H1 (cell line): Measurements from ENCODE around the gene ARHGAP35. TPM values are rescaled to one million over a fixed set of nuclear protein-coding genes. Genes with fewer than 3 reads are reported as not detected.

Experiments used
- CTCF ChIA-PET: fragments of 300-600 bp; sonication (Branson Sonifier 250); formaldehyde crosslinking; loops from one replicate; lab custom pipeline; 2021; ENCODE audit not compliant: partially characterized antibody; lab: Charles Lee
- POLR2A ChIA-PET: fragments of 300-600 bp; sonication (Branson Sonifier 250); formaldehyde crosslinking; loops from one replicate; lab custom pipeline; 2021; ENCODE audit warnings: inconsistent platforms; ENCODE audit not compliant: partially characterized antibody; lab: Charles Lee
- DNase-seq, 2 experiments: peaks; one replicate each; pipeline versions ENCODE4 v3.0.0 to v3.0.0-alpha.2; 2010 to 2022; ENCODE audit warnings: low spot score in 2 of 2, low read depth in 1 of 2, mixed read lengths in 1 of 2
- FAIRE-seq: peaks from 2 replicates; lab custom pipeline; 2011; peaks lifted over from hg19 to GRCh38; lab: Jason Lieb, UNC
- H2AFZ ChIP-seq: 2 replicates; pipeline ENCODE4 v1.8.1; 2012; ENCODE audit warnings: low read length, inconsistent platforms
- H2AK5ac ChIP-seq: 2 replicates; pipeline ENCODE4 v1.6.1; 2013; ENCODE audit warnings: low read depth, low read length
- H2BK120ac ChIP-seq: replicated peaks from 2 replicates; pipeline ENCODE3; 2013; ENCODE audit warnings: low read depth, low read length, inconsistent platforms
- H2BK12ac ChIP-seq: 2 replicates; pipeline ENCODE4 v1.6.1; 2013; ENCODE audit warnings: low read depth, low read length
- H2BK15ac ChIP-seq: 2 replicates; pipeline ENCODE4 v1.6.1; 2013; ENCODE audit warnings: low read length
- H2BK20ac ChIP-seq: 2 replicates; pipeline ENCODE4 v1.6.1; 2013; ENCODE audit warnings: low read length
- H2BK5ac ChIP-seq: 2 replicates; pipeline ENCODE4 v1.6.1; 2013; ENCODE audit warnings: low read depth, low read length
- H3K14ac ChIP-seq: 2 replicates; pipeline ENCODE4 v1.6.1; 2013; ENCODE audit warnings: inconsistent platforms; ENCODE audit not compliant: insufficient read length
- H3K18ac ChIP-seq: 2 replicates; pipeline ENCODE4 v1.6.1; 2013; ENCODE audit warnings: low read length; ENCODE audit errors: extremely low read depth
- H3K23ac ChIP-seq: 2 replicates; pipeline ENCODE4 v1.6.1; 2013; ENCODE audit warnings: inconsistent platforms; ENCODE audit not compliant: insufficient read length
- H3K23me2 ChIP-seq: 2 replicates; pipeline ENCODE4 v1.6.1; 2013; ENCODE audit warnings: low read depth, low read length
- H3K27ac ChIP-seq: 2 replicates; pipeline ENCODE4 v1.6.1; 2011; ENCODE audit warnings: low read depth, low read length, inconsistent platforms
- H3K27me3 ChIP-seq, 4 experiments: replicated peaks in 1 of 4; 1 replicate in 1 of 4; 2 replicates in 3 of 4; pipeline versions ENCODE4 v1.6.1 to v1.8.1; 2011 to 2013; ENCODE audit warnings: low read length in 3 of 4, mild to moderate bottlenecking in 3 of 4, inconsistent platforms in 2 of 4, mixed read lengths in 2 of 4, moderate library complexity in 1 of 4; ENCODE audit not compliant: control insufficient read depth in 3 of 4, insufficient read depth in 3 of 4; ENCODE audit errors: extremely low read depth in 1 of 4
- H3K36me3 ChIP-seq, 4 experiments: 2 replicates each; pipeline versions ENCODE4 v1.6.1 to v1.8.1; 2011 to 2013; ENCODE audit warnings: mild to moderate bottlenecking in 4 of 4, low read length in 3 of 4, moderate library complexity in 2 of 4, control low read depth in 1 of 4, inconsistent platforms in 1 of 4; ENCODE audit not compliant: insufficient read depth in 4 of 4, control insufficient read depth in 2 of 4
- H3K4ac ChIP-seq: replicated peaks from 2 replicates; pipeline ENCODE3; 2013; ENCODE audit warnings: low read length, low read depth, mixed read lengths, inconsistent platforms; ENCODE audit not compliant: insufficient read length
- H3K4me1 ChIP-seq, 4 experiments: replicated peaks in 1 of 4; 1 replicate in 1 of 4; 2 replicates in 3 of 4; pipeline versions ENCODE4 v1.6.1 to v1.8.1; 2011 to 2013; ENCODE audit warnings: low read length in 3 of 4, inconsistent platforms in 2 of 4, mixed read lengths in 1 of 4; ENCODE audit not compliant: insufficient read depth in 4 of 4, control insufficient read depth in 3 of 4
- H3K4me2 ChIP-seq, 2 experiments: 2 replicates each; pipeline versions ENCODE4 v1.6.1 to v1.8.1; 2011 to 2013; ENCODE audit warnings: low read depth in 2 of 2, low read length in 2 of 2, control low read depth in 1 of 2, inconsistent platforms in 1 of 2, mild to moderate bottlenecking in 1 of 2; ENCODE audit not compliant: insufficient read depth in 1 of 2
- H3K4me3 ChIP-seq, 4 experiments: fragments of 200-600, 300-600 bp in 1 of 4; sonication (generic), shearing (Covaris generic), sonication (Bioruptor Twin) in 1 of 4; 2 replicates each; pipeline versions ENCODE4 v1.5.1 to v1.8.1; 2011 to 2016; ENCODE audit warnings: low read length in 4 of 4, low read depth in 3 of 4, control low read depth in 2 of 4, inconsistent platforms in 2 of 4, mild to moderate bottlenecking in 2 of 4, mixed read lengths in 1 of 4, moderate library complexity in 1 of 4; ENCODE audit not compliant: insufficient read depth in 2 of 4; ENCODE audit errors: extremely low read depth in 1 of 4
- H3K56ac ChIP-seq: replicated peaks from 2 replicates; pipeline ENCODE3; 2013; ENCODE audit warnings: low read depth, mild to moderate bottlenecking, mixed read lengths, low read length, inconsistent platforms; ENCODE audit not compliant: insufficient read length
- H3K79me1 ChIP-seq: 2 replicates; pipeline ENCODE4 v1.6.1; 2013; ENCODE audit warnings: low read depth, low read length, control low read depth
- H3K79me2 ChIP-seq, 2 experiments: 2 replicates each; pipeline versions ENCODE4 v1.6.1 to v1.8.1; 2012 to 2013; ENCODE audit warnings: low read length in 2 of 2, mild to moderate bottlenecking in 2 of 2, inconsistent platforms in 1 of 2; ENCODE audit not compliant: insufficient read depth in 2 of 2, control insufficient read depth in 1 of 2
- H3K9ac ChIP-seq, 4 experiments: replicated peaks in 1 of 4; 1 replicate in 1 of 4; 2 replicates in 3 of 4; pipeline versions ENCODE4 v1.6.1 to v1.8.1; 2011 to 2013; ENCODE audit warnings: low read depth in 3 of 4, low read length in 3 of 4, control low read depth in 2 of 4, mild to moderate bottlenecking in 2 of 4, moderate library complexity in 2 of 4, inconsistent platforms in 1 of 4; ENCODE audit errors: extremely low read depth in 1 of 4
- H3K9me3 ChIP-seq, 2 experiments: 2 replicates each; pipeline versions ENCODE4 v1.6.1 to v1.8.1; 2012 to 2013; ENCODE audit warnings: mild to moderate bottlenecking in 2 of 2, moderate library complexity in 2 of 2, control low read depth in 1 of 2, inconsistent platforms in 1 of 2, low read depth in 1 of 2, low read length in 1 of 2, mixed read lengths in 1 of 2; ENCODE audit not compliant: insufficient read depth in 2 of 2
- H4K20me1 ChIP-seq, 2 experiments: replicated peaks in 1 of 2; 2 replicates each; pipeline versions ENCODE3 to v1.8.1; 2011 to 2013; ENCODE audit warnings: inconsistent platforms in 2 of 2, low read length in 2 of 2, mild to moderate bottlenecking in 1 of 2; ENCODE audit not compliant: insufficient read depth in 2 of 2, control insufficient read depth in 1 of 2
- H4K5ac ChIP-seq: 2 replicates; pipeline ENCODE4 v1.6.1; 2013; ENCODE audit warnings: low read length, low read depth, mixed read lengths, inconsistent platforms; ENCODE audit not compliant: insufficient read length
- H4K8ac ChIP-seq: 2 replicates; pipeline ENCODE4 v1.8.0; 2013; ENCODE audit warnings: mild to moderate bottlenecking, moderate library complexity, low read length, inconsistent platforms; ENCODE audit not compliant: insufficient read depth; ENCODE audit errors: extremely low read depth
- H4K91ac ChIP-seq: replicated peaks from 2 replicates; pipeline ENCODE3; 2013; ENCODE audit warnings: low read length, mixed read lengths, inconsistent platforms; ENCODE audit not compliant: insufficient read length
- BACH1 ChIP-seq: IDR thresholded peaks from 2 replicates; pipeline ENCODE4 v1.6.1; 2012; ENCODE audit warnings: low read length, improper control_type of control experiment
- CTBP2 ChIP-seq: IDR thresholded peaks from 2 replicates; pipeline ENCODE4 v1.7.0; 2011; ENCODE audit warnings: borderline replicate concordance, mild to moderate bottlenecking, moderate library complexity, mixed read lengths, low read length; ENCODE audit not compliant: insufficient read depth, insufficient read length
- RNF2 ChIP-seq: fragments of 200-900, 300-1000 bp; sonication (generic); IDR thresholded peaks from 2 replicates; pipeline ENCODE4 v1.7.1; 2016; ENCODE audit warnings: borderline replicate concordance, low read depth, mild to moderate bottlenecking, antibody characterized with exemption, low read length; ENCODE audit not compliant: poor library complexity, severe bottlenecking; ENCODE audit errors: missing control alignments
- WGBS, 2 experiments: shearing (Covaris generic) in 1 of 2; methylation state at CpG; one replicate each; pipeline versions ENCODE4 v1.1.6 to v1.1.7; 2013 to 2015; ENCODE audit warnings: low lambda C conversion rate in 2 of 2, mixed read lengths in 2 of 2, inconsistent platforms in 1 of 2, low coverage in 1 of 2, missing lambda C conversion rate in 1 of 2; ENCODE audit not compliant: insufficient replicate concordance in 2 of 2, insufficient coverage in 1 of 2, insufficient read length in 1 of 2; ENCODE audit errors: extremely low coverage in 1 of 2, missing lambda C conversion rate in 1 of 2; 5-methylcytosine and 5-hydroxymethylcytosine counted together
- polyA plus RNA-seq, 7 experiments: library from polyadenylated mRNA; depleted of rRNA in 3 of 7; stranded (reverse) in 5 of 7; unstranded in 2 of 7; fragments of >200 nt in 5 of 7; fragments of 200-250 nt in 2 of 7; gene quantifications; 1 replicate in 5 of 7; 2 replicates in 1 of 7; 4 replicates in 1 of 7; pipeline versions ENCODE4 v1.2.1 to v1.2.3, GENCODE V29; 2011 to 2013; ENCODE audit warnings: missing spikeins in 2 of 7, mixed read lengths in 2 of 7
- total RNA-seq: library from RNA; stranded (reverse); fragmentation: NEBNext Ultra II Directional; extraction: Animal tissue kit (Norgen Biotek cat#: 25700); gene quantifications from 2 replicates; pipeline ENCODE4 v1.2.1, GENCODE V29; 2021

ARHGAP35 gene
- total and polyA plus RNA-seq, 2 of the 8 experiments (the other 6 are each of a cell fraction or from before 2014, with no cell fraction given) = 29.7 to 64.5 TPM

DNA sequence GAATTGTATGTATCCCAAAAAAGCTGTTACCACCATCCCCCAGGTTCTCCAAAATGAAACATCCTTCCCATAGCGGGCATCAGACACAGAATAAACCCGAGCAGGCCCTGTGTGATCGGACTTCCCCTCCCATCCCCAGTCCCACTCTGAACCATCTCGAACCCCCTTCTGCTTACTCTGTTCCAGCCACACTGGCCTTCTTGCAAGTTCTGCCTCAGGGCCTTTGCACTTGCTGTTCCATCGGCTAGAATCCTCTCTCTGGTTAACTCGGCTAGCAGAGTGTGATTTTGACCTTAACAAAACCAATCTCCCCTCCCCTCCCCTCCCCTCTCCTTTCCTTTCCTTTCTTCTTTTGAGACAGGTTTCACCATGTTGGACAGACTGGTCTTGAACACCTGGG is 25.8 kb upstream of the ARHGAP35 start:
- H3K14ac ChIP-seq = no peak overlapping the region
- no peaks in the 10 kb centered on the region for H3K4me1 ChIP-seq
- H2AFZ ChIP-seq = no peak overlapping the region
- H3K4me3 ChIP-seq = no peak overlapping the region
- no peak overlapping the region for H4K5ac ChIP-seq
- no peak overlapping the region for H2BK120ac ChIP-seq
- H3K27ac ChIP-seq = no peak overlapping the region
- no peak overlapping the region for H3K18ac ChIP-seq
- H3K36me3 ChIP-seq = peaks cover 4 to 14% (median 9%) of the 10 kb centered on the region in 4 experiments; a peak in 6 of 8 replicates
- no peak overlapping the region for H3K9ac ChIP-seq
- TF ChIP-seq CTBP2 (no peak), RNF2 (no peak), BACH1 (no peak)
- H3K9me3 ChIP-seq = no peaks in the 10 kb centered on the region
- ChIA-PET POLR2A (interaction anchor here (0.9 to 1.8 kb wide), 3 partner anchors 13 to 48 kb away, joined by 3 to 4 read pairs (median 4); no protein-coding TSS in a partner anchor), CTCF (no interaction called here)
- no peak overlapping the region for H3K4me2 ChIP-seq
- peaks cover 0 to 1% of the 10 kb centered on the region in 2 experiments for H4K20me1 ChIP-seq
- 0 out of 2 replicates have a peak, but pooled peaks cover 4% of the 10 kb centered on the region for H3K79me1 ChIP-seq
- no peaks in the 10 kb centered on the region for H3K79me2 ChIP-seq
- H3K23ac ChIP-seq = no peak overlapping the region
- H2BK5ac ChIP-seq = no peak overlapping the region
- DNase-seq = no peak
- H2BK15ac ChIP-seq = no peak overlapping the region
- H3K56ac ChIP-seq = no peak overlapping the region
- no peak overlapping the region for H3K4ac ChIP-seq
- no peak overlapping the region for H4K91ac ChIP-seq
- no peak overlapping the region for H2AK5ac ChIP-seq
- H3K23me2 ChIP-seq = peaks cover under 1% of the 10 kb centered on the region; the same call in 1 of the 2 replicates
- FAIRE-seq = no peak
- no peak overlapping the region for H4K8ac ChIP-seq
- WGBS, 2 experiments = 94% methylated on average over 6 of the region's 6 CpGs; no CpG with 5 or more reads in 1 of the 2 experiments
- H2BK12ac ChIP-seq = no peak overlapping the region
- no peak overlapping the region for H2BK20ac ChIP-seq
- H3K27me3 ChIP-seq = no peaks in the 10 kb centered on the region
